ENCODE data around the gene HOXC5.

DNA sequence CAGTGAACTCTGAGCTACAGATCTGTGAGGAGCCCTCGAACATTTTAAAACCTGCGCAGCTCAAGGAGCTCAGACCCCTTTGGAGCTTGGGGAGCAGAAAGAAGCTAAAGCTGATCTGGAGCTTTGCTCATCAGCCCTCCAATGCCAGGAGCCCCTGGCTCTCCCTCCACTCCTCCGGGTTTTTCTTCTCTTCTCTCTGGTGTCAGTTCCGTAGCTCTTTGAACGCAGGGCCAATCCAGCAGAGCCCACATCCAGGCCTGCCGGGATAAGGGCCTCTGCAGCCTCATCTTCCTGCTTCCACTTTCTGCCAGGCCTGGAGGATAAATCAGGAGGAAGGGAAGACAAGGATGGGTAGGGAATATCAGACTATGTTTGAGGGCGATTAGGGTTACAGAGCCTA, 26.8 kb downstream of the HOXC5 start:
- no peak for TF ChIP-seq CTCF (IDR thresholded peaks at IDR 0.05; ENCODE audit: poor library complexity)
- peak; percentile 13 for TF ChIP-seq EZH2 (IDR thresholded peaks at IDR 0.05; ENCODE audit: borderline replicate concordance)
